SK-MEL-5 (cell line): ENCODE results near the gene RNF34. TPM values are rescaled to one million over a fixed set of nuclear protein-coding genes. Genes with fewer than 3 reads are reported as not detected.
A peak's percentile ranks its signal among the peaks of the same experiment; 100 is the strongest.
"Not testable (repeated sequence)": the region's sequence is repeated elsewhere in the genome, so short reads cannot be mapped to it uniquely, and the experiment has no call there.

Experiments
- DNase-seq: peaks from one replicate; pipeline ENCODE4 v3.0.0-alpha.2; 2016; ENCODE audit warnings: low read depth, low spot score
- in situ Hi-C: cut with HindIII; loops from 2 replicates; pipeline ENCODE4 v1.10.0; 2016; ENCODE audit warnings: low sequenced_read_pairs, high pct_unique_total_duplicates, low pct_unique_long_range_greater_than_20kb
- total RNA-seq: library from RNA; depleted of rRNA; stranded (reverse); fragments of >200 nt; shearing (Covaris generic); gene quantifications from 2 replicates; pipeline ENCODE4 v1.2.3, GENCODE V29; 2014

Gene RNF34
- total RNA-seq, 1 experiment from 2014 or later = 52.9 TPM

DNA sequence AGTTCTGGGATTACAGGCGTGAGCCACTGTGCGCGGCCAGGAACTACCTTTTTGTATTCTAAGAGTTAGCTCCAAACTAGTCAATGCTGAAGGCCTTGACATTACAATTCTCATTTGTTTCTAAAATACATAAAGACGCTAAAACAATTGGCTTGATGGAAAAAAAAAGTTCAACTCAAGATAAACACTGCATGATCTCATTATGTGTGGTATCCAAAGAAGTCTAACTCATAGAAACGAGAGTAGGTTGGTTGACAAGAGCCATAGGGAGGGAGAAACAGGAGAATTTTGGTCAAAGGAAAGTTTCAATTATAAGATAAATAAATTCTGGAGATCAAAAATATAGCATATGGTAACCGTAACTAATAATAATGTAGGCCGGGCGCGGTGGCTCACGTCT lies 20.0 kb upstream of the RNF34 start:
- no peak for DNase-seq
- in situ Hi-C loops = no loop called here

DNA sequence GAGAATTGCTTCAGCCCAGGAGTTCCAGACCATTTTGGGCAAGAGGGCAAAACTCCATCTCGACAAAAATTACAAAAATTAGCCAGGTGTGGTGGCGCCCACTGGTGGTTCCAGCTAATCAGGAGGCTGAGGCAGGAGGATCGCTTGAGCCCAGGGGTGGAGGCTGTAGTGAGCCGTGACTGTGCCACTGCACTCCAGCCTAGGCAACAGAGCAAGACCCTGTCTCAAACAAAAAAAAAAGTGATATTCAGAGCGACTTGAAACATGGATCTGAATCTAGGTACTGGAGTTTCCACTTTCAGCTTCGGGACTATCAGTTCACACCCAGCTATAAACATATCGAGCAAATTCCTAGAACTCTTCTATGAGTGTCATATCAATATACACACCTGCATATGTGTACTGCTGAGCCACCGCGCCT lies 16.3 kb upstream of the RNF34 start:
- DNase-seq = no peak
- in situ Hi-C loops = no loop called here

DNA sequence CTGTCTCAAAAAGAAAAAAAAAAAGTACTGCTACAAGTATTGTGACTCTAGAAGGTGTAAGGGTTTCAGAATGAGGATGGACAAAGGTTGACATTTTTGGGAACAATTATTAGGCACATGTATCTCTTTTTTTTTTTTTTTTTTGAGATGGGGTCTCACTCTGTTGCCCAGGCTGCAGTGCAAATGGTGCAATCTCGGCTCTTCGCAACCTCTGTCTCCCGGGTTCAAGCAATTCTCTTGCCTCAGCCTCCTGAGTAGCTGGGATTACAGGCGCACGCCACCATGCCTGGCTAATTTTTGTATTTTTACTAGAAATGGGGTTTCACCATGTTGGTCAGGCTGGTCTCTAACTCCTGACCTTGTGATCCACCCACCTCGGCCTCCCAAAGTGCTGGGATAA lies 15.0 kb upstream of the RNF34 start:
- in situ Hi-C loops, DNase-seq: not testable (repeated sequence)

DNA sequence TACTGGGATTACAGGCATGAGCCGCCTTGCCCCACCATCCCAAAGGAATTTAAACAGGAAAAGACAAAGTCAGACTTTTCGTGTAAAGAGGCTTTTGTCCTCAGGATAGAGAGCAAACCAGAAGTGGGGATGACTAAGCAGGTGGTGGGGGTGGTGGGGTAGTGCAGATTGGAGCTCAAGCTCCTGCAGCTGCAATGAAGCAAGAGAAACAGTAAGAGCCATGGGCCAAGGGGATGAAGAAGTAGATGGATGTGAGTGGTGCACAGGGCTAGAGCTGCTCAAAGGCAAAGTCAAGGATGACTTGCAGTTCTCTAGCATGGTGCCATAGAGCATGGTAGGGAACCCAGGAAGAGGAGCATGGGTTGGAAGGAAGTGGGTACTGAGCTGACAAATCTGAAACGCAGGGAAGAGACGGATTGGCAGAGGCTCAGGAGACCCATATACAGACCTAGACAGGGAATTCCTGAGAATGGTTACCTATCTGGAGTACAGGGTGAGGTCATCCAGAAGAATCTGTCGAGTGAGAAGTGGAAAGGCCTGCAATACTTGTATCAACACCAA lies 11.4 kb upstream of the RNF34 start:
- in situ Hi-C loops = no loop called here
- peak; percentile 59 for DNase-seq

DNA sequence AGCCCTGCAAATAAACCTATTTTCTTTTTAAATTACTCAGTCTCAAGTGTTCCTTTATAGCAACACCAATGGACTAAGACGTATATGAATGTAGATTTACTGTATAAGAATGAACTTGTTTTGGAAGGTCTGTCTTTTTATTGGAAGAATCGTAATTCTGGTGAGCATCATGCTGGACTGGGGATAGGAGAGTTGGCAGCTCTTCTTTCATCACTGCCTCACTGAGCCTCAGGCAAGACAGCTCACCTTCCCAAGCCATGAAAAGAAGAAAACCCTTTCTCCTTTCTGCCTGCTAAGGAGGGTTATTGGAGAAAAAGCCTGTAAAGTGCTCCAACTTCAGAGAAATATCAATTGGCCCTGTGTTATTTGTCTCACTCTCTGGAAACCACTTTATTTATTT lies 9.1 kb upstream of the RNF34 start:
- DNase-seq = no peak

DNA sequence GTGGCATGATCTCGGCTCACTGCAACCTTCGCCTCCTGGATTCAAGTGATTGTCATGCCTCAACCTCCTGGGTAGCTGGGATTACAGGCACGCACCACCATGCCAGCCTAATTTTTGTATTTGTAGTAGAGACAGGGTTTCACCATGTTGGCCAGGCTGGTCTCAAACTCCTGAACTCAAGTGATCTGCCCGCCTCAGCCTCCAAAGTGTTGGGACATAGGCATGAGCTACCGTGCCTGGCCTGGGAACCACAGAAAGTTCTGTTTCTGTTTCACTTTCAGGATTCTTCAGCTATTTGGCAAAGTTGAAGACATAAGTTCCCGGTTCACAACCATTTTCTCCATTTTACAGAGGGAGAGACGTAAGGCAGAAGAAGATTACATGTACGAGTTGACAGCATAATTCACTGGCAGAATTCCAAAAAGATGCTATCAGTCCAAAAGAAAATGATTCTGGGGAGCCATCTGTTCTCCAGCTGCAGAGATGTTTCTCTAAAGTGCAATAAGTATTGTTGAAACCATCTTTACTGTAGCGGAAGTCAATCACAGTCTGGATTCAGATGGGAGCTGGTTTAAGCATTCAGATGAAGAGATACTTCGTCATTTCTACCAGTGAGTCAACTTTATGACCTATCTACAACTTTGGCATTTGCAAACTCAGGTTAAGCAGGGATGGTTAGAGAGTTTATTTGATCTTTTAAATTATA lies 8.1 kb upstream of the RNF34 start:
- in situ Hi-C loops = no loop called here
- DNase-seq = no peak

More for the DNA sequence above, 9.1 kb upstream of the RNF34 start:
- in situ Hi-C loops = no loop called here

DNA sequence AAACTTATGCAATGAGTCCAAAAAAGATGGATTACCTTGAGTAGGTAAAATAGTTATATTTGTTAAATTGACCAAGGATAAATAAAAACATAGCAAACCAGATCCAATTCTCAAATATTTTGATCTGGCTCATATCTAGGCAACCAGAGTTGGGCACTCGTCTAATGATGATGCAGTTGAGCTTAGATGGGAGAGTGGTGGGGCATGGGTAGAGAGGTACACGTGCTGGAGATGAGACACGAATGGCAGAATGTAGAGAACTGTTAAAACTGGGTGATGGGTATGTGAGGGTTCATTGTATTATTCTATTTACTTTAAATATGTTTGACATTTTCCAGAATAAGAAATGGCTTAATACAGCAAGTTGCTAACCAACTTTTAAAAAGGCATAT lies 7.6 kb upstream of the RNF34 start:
- no peak for DNase-seq
- in situ Hi-C loops = no loop called here

DNA sequence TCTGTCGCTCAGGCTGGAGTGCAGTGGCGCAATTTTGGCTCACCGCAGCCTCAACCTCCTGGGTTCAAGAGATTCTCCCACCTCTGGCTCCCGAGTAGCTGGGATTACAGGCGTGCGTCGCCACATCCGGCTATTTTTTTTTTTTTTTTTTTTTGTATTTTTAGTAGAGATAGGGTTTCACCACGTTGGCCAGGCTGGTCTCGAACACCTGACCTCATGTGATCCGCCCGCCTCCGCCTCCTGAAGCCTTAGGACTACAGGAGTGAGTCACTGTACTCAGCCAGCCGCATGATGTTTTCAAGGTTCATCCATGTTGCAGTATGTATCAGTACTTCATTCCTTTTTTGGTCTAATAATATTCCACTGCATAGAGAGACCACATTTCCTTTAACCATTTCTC lies 2.4 kb upstream of the RNF34 start:
- DNase-seq = no peak
- in situ Hi-C loops = no loop called here

DNA sequence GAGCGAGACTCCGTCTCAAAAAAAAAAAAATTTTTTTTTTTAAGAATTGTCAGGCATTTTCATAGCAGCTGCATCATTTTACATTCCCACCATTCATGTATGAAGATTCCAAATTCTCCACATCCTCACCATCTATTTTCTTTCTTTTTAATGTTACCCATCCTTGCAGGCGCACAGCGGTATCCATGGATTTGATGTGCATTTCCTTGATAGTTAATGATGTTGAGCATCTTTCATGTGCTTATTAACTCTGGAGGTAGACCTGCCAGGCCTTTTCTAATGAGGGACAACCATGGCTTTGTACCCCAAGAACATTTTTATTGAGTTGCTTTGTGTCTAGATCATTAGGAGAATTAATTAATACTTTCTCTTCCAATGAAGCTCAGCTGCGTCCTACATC lies 1.6 kb upstream of the RNF34 start:
- in situ Hi-C loops = no loop called here
- no peak for DNase-seq

DNA sequence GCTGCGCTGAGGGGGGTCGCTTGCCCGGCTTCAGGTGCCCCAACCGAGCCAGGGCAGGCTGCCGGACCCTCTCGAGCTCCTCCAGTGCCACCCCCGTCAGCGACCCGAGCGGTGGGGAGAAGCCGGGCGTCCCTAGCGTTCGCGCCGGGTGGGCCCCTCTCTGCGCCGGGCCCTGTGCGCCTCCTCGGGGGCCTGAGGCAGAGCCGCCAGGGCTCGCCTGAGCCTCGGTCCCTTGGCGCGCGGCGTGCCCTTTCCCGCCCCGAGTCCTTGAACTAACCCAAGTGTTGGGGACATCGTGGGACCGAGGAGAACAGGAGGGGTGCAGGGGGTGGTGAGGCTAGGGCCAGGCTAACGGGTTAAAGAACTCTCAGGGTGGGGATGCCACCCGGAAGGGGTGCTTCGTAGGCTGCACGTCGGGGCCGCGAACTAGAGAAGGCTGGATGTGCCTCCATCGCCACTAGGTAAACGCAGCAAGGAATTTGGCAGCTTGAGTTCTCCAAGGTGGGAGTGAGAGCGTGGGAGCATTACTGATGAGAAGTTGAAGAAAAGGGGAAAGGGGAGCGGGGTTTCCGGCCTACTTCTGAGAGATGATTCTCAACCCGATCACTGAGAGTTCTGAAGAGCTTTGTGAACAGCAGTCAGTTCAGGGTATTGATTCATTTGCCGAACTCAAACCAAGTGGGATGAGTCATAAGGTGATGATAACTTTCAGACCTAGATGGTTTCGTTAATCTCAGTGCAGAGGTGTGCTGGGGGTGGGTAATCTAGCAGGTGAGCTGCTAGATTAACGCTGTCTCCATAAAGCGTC lies 618 bp downstream of the RNF34 start:
- peak; percentile 28 for DNase-seq
- in situ Hi-C loops = no loop called here

DNA sequence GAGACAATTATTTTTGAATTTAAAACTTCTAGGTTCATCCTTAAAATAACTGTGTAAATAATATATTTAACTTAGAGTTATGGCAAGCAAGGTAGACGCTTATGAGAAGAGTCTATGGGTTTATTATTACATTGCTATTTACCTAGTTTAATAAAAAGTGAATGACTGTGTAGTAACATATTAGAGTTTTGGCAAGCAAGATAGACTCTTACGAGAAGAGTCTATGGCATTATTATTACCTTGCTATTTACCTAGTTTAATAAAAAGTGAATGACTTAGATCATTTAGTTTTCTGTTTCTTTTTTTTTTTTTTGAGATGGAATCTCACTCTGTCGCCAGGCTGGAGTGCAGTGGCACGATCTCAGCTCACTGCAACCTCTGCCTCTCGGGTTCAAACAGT lies 3.8 kb downstream of the RNF34 start:
- in situ Hi-C loops = no loop called here
- no peak for DNase-seq

DNA sequence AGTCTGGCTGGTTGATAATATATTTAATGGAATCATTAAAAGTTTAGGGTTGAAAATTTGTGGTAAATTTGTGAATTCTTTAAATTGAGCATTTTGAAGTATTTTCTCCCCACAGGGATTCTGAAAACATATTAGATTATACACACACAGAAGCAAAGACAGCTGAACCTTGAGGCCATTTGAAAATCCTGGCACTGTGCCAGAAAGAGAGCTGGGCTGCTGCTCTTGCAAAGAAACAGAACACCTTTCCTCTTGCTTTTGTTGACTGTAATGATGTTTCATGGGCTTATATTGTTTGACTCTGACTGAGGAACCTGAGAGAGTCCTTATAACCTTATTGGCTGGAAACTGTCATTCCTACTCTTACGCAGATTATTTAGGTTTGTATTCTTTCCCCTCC lies 4.8 kb downstream of the RNF34 start:
- DNase-seq = no peak
- in situ Hi-C loops = no loop called here

DNA sequence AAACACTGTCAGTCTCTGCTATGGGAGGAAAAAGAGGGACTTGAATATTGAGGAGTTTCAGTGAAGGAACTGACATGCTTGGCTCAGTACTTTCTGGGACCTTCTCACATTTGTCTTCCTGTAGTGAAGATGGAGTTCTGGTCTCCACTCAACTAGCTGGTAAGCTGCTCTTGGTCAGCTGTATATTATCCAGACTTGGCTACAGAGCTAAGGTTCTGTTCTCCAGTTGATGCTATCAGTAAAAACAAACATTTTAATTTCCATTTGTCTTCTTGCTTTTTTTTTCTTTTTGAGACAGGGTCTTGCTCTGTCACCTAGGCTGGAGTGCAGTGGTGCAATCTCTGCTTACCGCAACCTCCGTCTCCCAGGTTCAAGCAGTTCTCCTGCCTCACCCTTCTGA lies 5.3 kb downstream of the RNF34 start:
- in situ Hi-C loops = no loop called here
- no peak for DNase-seq

DNA sequence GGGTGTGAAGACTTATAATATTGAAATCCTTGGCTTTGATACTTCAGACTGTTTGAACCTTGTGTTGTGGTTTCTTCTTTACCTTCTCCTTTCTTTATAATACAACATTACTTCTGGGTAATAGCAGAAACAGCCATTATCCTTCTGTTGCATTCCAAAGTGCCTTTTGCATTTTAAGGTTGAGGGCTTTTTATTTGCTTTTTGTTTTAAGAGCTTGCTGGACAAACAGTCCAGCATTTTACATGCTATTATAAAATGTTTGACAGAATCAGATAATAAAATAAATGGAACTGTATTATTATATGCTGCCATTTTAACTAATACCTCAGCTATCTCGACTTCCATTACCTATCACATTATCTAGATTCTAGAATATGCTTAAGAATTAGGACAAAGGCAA lies 14.0 kb downstream of the RNF34 start:
- no peak for DNase-seq
- in situ Hi-C loops = no loop called here

DNA sequence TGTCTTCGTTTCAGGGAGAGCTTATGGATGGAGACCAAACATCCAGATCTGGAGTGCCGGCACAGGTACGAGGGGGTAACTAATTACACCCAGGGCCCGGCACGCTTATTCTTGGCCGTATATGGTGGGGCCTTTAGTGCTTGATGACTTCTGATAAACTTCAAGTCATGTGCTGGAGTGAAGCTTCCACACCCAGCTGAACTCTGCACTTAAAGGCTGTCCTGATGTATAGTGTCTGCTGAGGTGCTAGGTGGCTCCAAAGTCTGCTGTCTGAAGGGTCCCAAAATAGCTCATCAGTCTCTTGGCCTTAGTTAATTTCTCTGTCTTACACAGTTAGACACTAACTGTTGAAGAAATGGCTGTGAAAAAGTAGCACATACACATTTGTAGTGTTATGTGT lies 17.9 kb downstream of the RNF34 start:
- in situ Hi-C loops = no loop called here
- DNase-seq = no peak

DNA sequence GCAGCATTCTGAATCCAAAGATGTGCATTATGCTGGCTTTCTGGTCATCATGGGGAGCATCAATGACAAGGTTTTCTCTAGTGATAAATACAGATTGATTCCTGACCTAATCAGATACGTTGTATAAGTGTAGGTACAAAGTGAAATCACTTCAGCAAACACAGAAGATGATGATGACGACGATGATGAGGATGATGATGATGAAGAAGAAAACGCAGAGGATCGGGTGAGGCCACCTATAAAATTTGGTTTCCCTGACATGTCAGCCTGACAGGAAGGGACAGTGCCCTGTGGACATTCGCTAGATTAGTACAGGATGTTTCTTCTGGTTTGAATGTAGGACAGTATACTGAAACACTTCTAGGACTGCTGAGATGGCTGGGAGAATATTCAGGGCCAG lies 20.2 kb downstream of the RNF34 start:
- DNase-seq = no peak
- in situ Hi-C loops = no loop called here

DNA sequence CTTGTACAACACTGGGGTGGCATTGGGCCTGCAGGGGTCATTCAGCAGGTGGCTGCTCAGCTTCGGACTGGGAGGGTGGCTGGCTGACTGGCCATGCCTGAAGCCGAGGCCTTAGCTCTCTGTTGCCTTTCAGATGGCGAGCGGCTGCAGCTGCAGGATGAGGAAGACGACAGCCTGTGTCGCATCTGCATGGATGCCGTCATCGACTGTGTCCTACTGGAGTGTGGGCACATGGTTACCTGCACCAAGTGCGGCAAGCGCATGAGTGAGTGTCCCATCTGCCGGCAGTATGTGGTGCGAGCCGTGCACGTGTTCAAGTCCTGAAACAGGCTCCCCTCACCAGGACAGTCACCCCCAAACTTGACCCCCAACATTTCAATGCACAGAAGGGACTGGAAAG lies 23.3 kb downstream of the RNF34 start:
- in situ Hi-C loops = no loop called here
- no peak for DNase-seq

DNA sequence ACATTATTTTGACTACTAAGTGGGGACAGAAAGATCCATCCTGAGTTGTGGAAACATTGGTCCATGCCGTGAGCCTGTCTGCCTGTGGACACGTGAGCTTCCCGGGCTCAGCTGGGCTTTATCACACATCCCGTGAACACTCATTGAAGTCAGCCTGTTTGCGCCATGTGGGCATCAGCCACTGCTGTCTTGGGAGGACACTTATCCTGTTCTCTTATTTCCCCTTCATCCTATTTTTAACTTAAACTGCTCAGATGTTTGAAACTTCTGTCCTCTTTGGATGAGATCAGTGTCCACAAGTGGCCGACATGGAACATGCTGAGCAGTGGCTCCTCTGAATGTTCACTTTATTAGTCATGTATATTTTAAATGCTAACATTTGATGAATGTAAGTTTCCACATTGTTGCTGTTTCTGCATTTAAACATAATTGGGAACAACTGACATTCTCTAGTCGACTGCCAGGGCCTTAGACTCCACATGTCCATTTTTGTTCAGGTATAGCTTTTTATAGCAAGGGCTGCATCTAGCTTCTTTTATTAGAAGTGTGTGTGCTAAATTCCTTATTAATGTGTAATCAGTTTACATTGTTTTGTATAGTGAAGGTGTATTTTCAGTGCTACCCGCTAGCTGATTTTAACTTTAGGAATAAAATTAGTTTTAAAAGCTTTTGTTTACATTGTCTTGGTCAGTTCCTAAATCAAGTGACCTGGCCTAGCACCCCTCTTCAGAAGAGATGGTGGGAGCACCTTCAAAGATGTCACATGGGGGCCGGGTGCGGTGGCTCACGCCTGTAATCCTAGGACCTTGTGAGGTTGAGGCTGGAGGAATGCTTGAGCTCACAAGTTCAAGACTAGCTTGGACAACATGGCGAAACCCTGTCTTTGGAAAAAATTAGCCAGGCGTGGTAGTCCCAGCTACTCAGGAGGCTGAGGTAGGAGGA lies 24.0 kb downstream of the RNF34 start:
- no peak for DNase-seq
- in situ Hi-C loops = no loop called here
